SU-DHL-6 (cell line): ENCODE results near the gene TMEM11.

Experiments used
- EZH2phosphoT487 ChIP-seq: fragments of 200-600 bp; sonication (generic), shearing (Covaris generic); conservative IDR thresholded peaks from 2 replicates; pipeline ENCODE4 v1.6.1; 2018; ENCODE audit warnings: mild to moderate bottlenecking, antibody characterized with exemption, low read length, moderate library complexity, mixed read lengths
- TF ChIP-seq, protein P1 (sequence below): fragments of 200-600 bp; sonication (generic); IDR thresholded peaks from one replicate; pipeline ENCODE4 v1.5.1; 2017; ENCODE audit warnings: antibody characterized with exemption, mild to moderate bottlenecking, low read length, moderate library complexity; ENCODE audit not compliant: insufficient read depth, poor library complexity, severe bottlenecking

- TF ChIP-seq EZH2phosphoT487 = no peak
- TF ChIP-seq, protein P1, sequence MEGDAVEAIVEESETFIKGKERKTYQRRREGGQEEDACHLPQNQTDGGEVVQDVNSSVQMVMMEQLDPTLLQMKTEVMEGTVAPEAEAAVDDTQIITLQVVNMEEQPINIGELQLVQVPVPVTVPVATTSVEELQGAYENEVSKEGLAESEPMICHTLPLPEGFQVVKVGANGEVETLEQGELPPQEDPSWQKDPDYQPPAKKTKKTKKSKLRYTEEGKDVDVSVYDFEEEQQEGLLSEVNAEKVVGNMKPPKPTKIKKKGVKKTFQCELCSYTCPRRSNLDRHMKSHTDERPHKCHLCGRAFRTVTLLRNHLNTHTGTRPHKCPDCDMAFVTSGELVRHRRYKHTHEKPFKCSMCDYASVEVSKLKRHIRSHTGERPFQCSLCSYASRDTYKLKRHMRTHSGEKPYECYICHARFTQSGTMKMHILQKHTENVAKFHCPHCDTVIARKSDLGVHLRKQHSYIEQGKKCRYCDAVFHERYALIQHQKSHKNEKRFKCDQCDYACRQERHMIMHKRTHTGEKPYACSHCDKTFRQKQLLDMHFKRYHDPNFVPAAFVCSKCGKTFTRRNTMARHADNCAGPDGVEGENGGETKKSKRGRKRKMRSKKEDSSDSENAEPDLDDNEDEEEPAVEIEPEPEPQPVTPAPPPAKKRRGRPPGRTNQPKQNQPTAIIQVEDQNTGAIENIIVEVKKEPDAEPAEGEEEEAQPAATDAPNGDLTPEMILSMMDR = no peak
These were observed 4.1 kb upstream of the TMEM11 start for GRCh38 chr17:21218101-21218500.
